HEK293 (cell line): Measurements from ENCODE around the gene UFD1.

Experiments used
- CTCF ChIA-PET: fragments of 350-600 bp; formaldehyde crosslinking; extraction: SDS; loops from one replicate; lab custom pipeline; 2021; ENCODE audit warnings: antibody characterized with exemption; lab: Yijun Ruan, JAX
- POLR2A ChIA-PET: fragments of 300-600 bp; formaldehyde crosslinking; extraction: SDS; loops from one replicate; lab custom pipeline; 2020; ENCODE audit warnings: antibody characterized with exemption, inconsistent platforms; lab: Yijun Ruan, JAX
- H3K27ac ChIP-seq: fragments of 200-500 bp; sonication (Bioruptor generic); 2 replicates; pipeline ENCODE4 v1.5.1; 2014; ENCODE audit warnings: low read depth, low read length, control low read depth, inconsistent platforms; ENCODE audit errors: extremely low read depth
- H3K36me3 ChIP-seq, 2 experiments: fragments of 200-500 bp in 1 of 2; sonication (Bioruptor generic) in 1 of 2; 1 replicate in 1 of 2; 2 replicates in 1 of 2; pipeline ENCODE4 v1.5.1; 2014 to 2017; ENCODE audit warnings: inconsistent platforms in 2 of 2, low read length in 2 of 2; ENCODE audit not compliant: control insufficient read depth in 2 of 2, insufficient read depth in 1 of 2
- H3K4me1 ChIP-seq: fragments of 200-500 bp; sonication (Bioruptor generic); 2 replicates; pipeline ENCODE4 v1.5.1; 2014; ENCODE audit warnings: mild to moderate bottlenecking, low read length, inconsistent platforms; ENCODE audit not compliant: control insufficient read depth, insufficient read depth
- H3K4me3 ChIP-seq: 2 replicates; pipeline ENCODE4 v1.5.1; 2011; ENCODE audit warnings: low read depth, mild to moderate bottlenecking, control low read depth, low read length, moderate library complexity
- H3K9me3 ChIP-seq: fragments of 200-500 bp; sonication (Bioruptor generic); 2 replicates; pipeline ENCODE4 v1.5.1; 2014; ENCODE audit warnings: low read depth, low read length, inconsistent platforms; ENCODE audit not compliant: control insufficient read depth, insufficient read depth
- BCL6B ChIP-seq: fragments of 450-650 bp; formaldehyde crosslinking; IDR thresholded peaks from 2 replicates; pipeline ENCODE4 v1.5.1; 2017; ENCODE audit warnings: missing biosample characterization, missing genetic modification characterization
- MEIS1 ChIP-seq: sonication (generic); formaldehyde crosslinking; IDR thresholded peaks from 2 replicates; pipeline ENCODE4 v1.8.1; 2022; ENCODE audit warnings: missing genetic modification reagents, mild to moderate bottlenecking, borderline replicate concordance
- PBX3 ChIP-seq: sonication (generic); formaldehyde crosslinking; IDR thresholded peaks from 2 replicates; pipeline ENCODE4 v1.8.1; 2022; ENCODE audit warnings: mild to moderate bottlenecking, moderate library complexity, missing genetic modification reagents
- PRDM10 ChIP-seq: fragments of 450-650 bp; formaldehyde crosslinking; IDR thresholded peaks from 2 replicates; pipeline ENCODE4 v1.5.1; 2016; ENCODE audit warnings: missing biosample characterization, missing genetic modification characterization
- SALL2 ChIP-seq: fragments of 450-650 bp; formaldehyde crosslinking; IDR thresholded peaks from 2 replicates; pipeline ENCODE4 v1.5.0; 2017; ENCODE audit warnings: missing biosample characterization, mild to moderate bottlenecking, missing genetic modification characterization, borderline replicate concordance
- SCRT2 ChIP-seq: fragments of 450-650 bp; formaldehyde crosslinking; IDR thresholded peaks from 2 replicates; pipeline ENCODE4 v1.5.1; 2016; ENCODE audit warnings: missing biosample characterization, missing genetic modification characterization
- ZNF394 ChIP-seq: fragments of 450-650 bp; formaldehyde crosslinking; IDR thresholded peaks from 2 replicates; pipeline ENCODE4 v1.5.1; 2016; ENCODE audit warnings: missing biosample characterization, missing genetic modification characterization, mild to moderate bottlenecking, moderate library complexity, borderline replicate concordance
- ZNF704 ChIP-seq: fragments of 450-650 bp; formaldehyde crosslinking; IDR thresholded peaks from 2 replicates; pipeline ENCODE4 v1.5.1; 2016; ENCODE audit warnings: missing biosample characterization, missing genetic modification characterization
- ZSCAN4 ChIP-seq: fragments of 450-650 bp; formaldehyde crosslinking; IDR thresholded peaks from 2 replicates; pipeline ENCODE4 v1.5.1; 2017; ENCODE audit warnings: missing biosample characterization, missing genetic modification characterization

The UFD1 gene

GRCh38 chr22:19420321-19420720, 58.7 kb downstream of the UFD1 start:
- Histone ChIP-seq H3K27ac (no peak overlapping the region), H3K36me3 (peaks cover 0 to 10% of the 10 kb centered on the region in 2 experiments; a peak in 1 of 3 replicates), H3K4me3 (no peak overlapping the region), H3K4me1 (no peaks in the 10 kb centered on the region), H3K9me3 (no peaks in the 10 kb centered on the region)
- TF ChIP-seq BCL6B = no peak
- TF ChIP-seq PRDM10 (tag by site-specific recombination) = peak; percentile 80
- POLR2A ChIA-PET = interaction anchor here (0.6 to 1.6 kb wide), 2 partner anchors 12 to 542 kb away, joined by 4 to 6 read pairs; partner anchors contain the start of genes HIRA and MRPL40
- CTCF ChIA-PET = interaction anchor here (0.7 to 1.0 kb wide), 4 partner anchors 11 to 1264 kb away, joined by 3 read pairs; no protein-coding TSS in a partner anchor

- H3K4me1 ChIP-seq = no peaks in the 10 kb centered on the region
- POLR2A ChIA-PET = interaction anchor here (1.6 kb wide), 1 partner anchor 13 kb away, joined by 6 read pairs; the partner anchor contains the start of genes HIRA and MRPL40
- H3K4me3 ChIP-seq = no peak overlapping the region
- no peaks in the 10 kb centered on the region for H3K9me3 ChIP-seq
- H3K36me3 ChIP-seq = peaks cover 0 to 3% of the 10 kb centered on the region in 2 experiments; a peak in 1 of 3 replicates
- no peak for TF ChIP-seq ZNF394
- TF ChIP-seq BCL6B = no peak
- no peak for TF ChIP-seq MEIS1
- TF ChIP-seq SCRT2 (tag by site-specific recombination) = peak; percentile 80
- no peak for TF ChIP-seq PBX3 (CRISPR knock-in tag)
- TF ChIP-seq SALL2 = no peak
- 0 out of 2 replicates have a peak, but pooled peaks have one; percentile 26 for TF ChIP-seq ZSCAN4 (tag by site-specific recombination)
- no peak for TF ChIP-seq ZNF704 (tag by site-specific recombination)
- no peak overlapping the region for H3K27ac ChIP-seq
- CTCF ChIA-PET = no interaction called here
These were observed 59.4 kb downstream of the UFD1 start for GRCh38 chr22:19419464-19420178.
